A673 (cell line): ENCODE measurements around the gene TBX1.

Experiments
- EZH2 ChIP-seq: fragments of 200-600 bp; sonication (generic); IDR thresholded peaks from 2 replicates; pipeline ENCODE4 v1.6.1; 2017; ENCODE audit warnings: borderline replicate concordance, low read depth, mild to moderate bottlenecking, mixed read lengths, antibody characterized with exemption, low read length; ENCODE audit not compliant: poor library complexity, severe bottlenecking
- TF ChIP-seq, protein P1 (sequence below): fragments of 300-800, 200-600 bp; sonication (generic); conservative IDR thresholded peaks from 2 replicates; pipeline ENCODE4 v1.5.1; 2017; ENCODE audit warnings: low read depth, mild to moderate bottlenecking, antibody characterized with exemption, low read length, moderate library complexity, mixed read lengths

DNA sequence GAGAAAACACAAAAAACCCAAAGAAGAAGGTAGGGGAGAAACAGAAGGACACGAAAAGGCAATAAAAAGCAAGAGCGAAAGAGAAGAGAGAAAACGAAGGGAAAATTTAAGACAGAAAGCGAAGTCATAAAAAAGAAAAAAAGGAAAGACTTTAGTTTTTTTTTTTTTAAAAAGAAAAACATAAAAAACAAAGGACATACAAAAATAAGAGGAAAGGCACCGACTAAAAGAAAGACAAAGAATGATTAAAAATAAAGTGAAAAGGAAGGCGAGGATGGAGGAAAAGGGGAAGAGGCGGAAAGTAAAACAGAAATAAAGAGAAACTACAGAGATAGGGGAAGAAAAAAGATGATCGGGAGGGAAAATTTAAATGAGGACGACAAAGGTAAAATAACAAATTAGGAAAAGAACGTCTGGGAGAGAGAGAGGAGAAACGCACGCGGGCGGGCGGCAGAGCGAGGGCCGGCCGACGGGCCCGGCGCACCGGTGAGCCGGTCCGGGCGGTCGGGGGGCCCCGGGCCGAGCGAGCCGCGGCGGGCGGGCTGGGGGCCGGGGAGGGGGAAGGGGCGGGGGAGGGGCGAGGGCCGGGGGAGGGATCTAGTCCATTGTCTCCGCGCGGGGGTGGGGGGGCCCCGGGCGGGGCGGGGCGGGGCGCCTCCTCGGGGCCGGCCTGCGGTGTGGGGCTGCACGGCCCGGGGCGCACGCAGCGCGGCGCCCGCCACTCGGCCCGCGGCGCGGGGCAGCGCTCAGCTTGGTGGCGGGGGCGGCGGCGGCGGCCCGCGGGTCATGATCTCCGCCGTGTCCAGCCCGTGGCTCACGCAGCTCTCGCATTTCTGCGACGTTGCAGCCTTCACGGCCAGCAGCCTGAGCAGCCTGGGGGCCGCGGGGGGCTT lies at the start of gene TBX1:
- TF ChIP-seq, protein P1, sequence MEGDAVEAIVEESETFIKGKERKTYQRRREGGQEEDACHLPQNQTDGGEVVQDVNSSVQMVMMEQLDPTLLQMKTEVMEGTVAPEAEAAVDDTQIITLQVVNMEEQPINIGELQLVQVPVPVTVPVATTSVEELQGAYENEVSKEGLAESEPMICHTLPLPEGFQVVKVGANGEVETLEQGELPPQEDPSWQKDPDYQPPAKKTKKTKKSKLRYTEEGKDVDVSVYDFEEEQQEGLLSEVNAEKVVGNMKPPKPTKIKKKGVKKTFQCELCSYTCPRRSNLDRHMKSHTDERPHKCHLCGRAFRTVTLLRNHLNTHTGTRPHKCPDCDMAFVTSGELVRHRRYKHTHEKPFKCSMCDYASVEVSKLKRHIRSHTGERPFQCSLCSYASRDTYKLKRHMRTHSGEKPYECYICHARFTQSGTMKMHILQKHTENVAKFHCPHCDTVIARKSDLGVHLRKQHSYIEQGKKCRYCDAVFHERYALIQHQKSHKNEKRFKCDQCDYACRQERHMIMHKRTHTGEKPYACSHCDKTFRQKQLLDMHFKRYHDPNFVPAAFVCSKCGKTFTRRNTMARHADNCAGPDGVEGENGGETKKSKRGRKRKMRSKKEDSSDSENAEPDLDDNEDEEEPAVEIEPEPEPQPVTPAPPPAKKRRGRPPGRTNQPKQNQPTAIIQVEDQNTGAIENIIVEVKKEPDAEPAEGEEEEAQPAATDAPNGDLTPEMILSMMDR, result no peak
- peak; percentile 65 for TF ChIP-seq EZH2
